Measurements from ENCODE around the gene NINL. TPM values are rescaled to one million over a fixed set of nuclear protein-coding genes. Genes with fewer than 3 reads are reported as not detected.

Gene NINL
- total RNA-seq, 1 experiment from 2014 or later: 7.2 TPM

DNA sequence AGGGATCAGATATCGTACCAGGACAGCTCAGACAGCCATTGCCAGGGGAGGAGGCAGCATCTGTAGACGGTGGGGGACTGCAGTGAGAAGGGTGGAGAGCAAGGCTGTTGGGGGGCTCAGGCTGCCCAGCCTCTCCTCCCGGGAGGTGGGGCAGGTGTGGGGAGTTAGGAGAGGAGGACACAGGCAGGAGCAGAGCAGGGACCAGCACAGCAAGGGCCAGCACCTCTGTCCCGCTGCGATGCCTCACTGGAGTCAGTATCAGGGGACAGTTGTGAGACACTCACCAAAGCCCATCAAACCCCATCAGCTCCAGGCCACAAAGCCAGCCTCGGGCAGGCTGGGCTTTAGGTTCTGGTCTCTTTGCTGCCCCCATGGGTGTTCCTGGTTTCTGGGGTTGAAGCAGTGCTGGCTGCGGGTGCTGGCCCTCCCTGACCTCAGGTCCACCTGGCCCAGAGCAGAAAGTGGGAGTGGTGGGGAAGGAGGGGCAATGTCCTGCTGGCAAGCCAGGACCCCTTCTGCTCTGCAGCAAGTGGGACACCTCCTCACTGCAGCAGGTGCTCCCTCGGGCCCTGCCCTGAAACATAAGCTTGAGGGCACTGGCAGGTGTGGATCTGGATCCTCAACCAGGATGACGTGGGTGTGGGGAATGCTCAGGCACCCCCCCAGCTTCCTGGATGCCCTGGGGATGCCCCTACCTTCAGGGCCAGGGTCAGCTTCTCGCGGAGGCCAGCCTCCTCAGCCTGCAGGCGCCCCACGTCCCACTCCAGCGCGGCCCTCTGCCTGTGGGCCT, 94.5 kb downstream of the NINL start:
- no peak overlapping the region for H3K4me3 ChIP-seq (replicated peaks in 1 of 2; ENCODE audit: low read depth in 1 of 2, low read length in 2 of 2)
- H3K27ac ChIP-seq (ENCODE audit: low read depth, low read length): no peak overlapping the region
- H4K20me1 ChIP-seq (ENCODE audit: insufficient read depth): no peaks in the 10 kb centered on the region
- no peaks in the 10 kb centered on the region for H3K9me2 ChIP-seq (ENCODE audit: insufficient read depth)
- ATAC-seq: no peak
- no peaks in the 10 kb centered on the region for H3K9me3 ChIP-seq (ENCODE audit: control insufficient read depth in 1 of 2, insufficient read depth in 1 of 2, low read depth in 1 of 2, low read length in 2 of 2)
- H3K4me2 ChIP-seq (ENCODE audit: low read length): no peak overlapping the region
- RAD21 ChIA-PET (ENCODE audit: low non-redundant PET in 1 of 2, low total read pairs in 2 of 2, uncharacterized antibody in 2 of 2, unreplicated experiment in 2 of 2): no interaction called here
- H2AFZ ChIP-seq (ENCODE audit: low read depth, low read length, poor library complexity, severe bottlenecking): no peak overlapping the region
- POLR2A ChIA-PET: no interaction called here
- H3K36me3 ChIP-seq (ENCODE audit: control insufficient read depth in 1 of 2, insufficient read depth in 2 of 2, low read length in 2 of 2): no peaks in the 10 kb centered on the region; a peak in 1 of 4 replicates
- H3K9ac ChIP-seq (ENCODE audit: low read length): no peak overlapping the region
- TF ChIP-seq, protein P1, sequence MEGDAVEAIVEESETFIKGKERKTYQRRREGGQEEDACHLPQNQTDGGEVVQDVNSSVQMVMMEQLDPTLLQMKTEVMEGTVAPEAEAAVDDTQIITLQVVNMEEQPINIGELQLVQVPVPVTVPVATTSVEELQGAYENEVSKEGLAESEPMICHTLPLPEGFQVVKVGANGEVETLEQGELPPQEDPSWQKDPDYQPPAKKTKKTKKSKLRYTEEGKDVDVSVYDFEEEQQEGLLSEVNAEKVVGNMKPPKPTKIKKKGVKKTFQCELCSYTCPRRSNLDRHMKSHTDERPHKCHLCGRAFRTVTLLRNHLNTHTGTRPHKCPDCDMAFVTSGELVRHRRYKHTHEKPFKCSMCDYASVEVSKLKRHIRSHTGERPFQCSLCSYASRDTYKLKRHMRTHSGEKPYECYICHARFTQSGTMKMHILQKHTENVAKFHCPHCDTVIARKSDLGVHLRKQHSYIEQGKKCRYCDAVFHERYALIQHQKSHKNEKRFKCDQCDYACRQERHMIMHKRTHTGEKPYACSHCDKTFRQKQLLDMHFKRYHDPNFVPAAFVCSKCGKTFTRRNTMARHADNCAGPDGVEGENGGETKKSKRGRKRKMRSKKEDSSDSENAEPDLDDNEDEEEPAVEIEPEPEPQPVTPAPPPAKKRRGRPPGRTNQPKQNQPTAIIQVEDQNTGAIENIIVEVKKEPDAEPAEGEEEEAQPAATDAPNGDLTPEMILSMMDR (IDR thresholded peaks at IDR 0.05 in 2 of 3, conservative IDR thresholded peaks at IDR 0.05 in 1 of 3; ENCODE audit: borderline replicate concordance in 1 of 3, insufficient read depth in 1 of 3, low read depth in 2 of 3, low read length in 2 of 3): no peak
- TF ChIP-seq CBX3 (IDR thresholded peaks at IDR 0.05; ENCODE audit: low read depth) (no peak), CEBPB (IDR thresholded peaks at IDR 0.05; ENCODE audit: low read depth) (no peak), SRF (IDR thresholded peaks at IDR 0.05; ENCODE audit: low read depth) (no peak), FOSL1 (IDR thresholded peaks at IDR 0.05; ENCODE audit: low read depth) (no peak), SP1 (IDR thresholded peaks at IDR 0.05; ENCODE audit: low read depth) (no peak), EGR1 (IDR thresholded peaks at IDR 0.05; ENCODE audit: low read depth) (no peak), EZH2phosphoT487 (IDR thresholded peaks at IDR 0.05; ENCODE audit: borderline replicate concordance) (no peak), POLR2A (IDR thresholded peaks at IDR 0.05; ENCODE audit: borderline replicate concordance, extremely low read depth, insufficient read depth, insufficient read length) (no peak), RAD21 (IDR thresholded peaks at IDR 0.05; ENCODE audit: low read depth) (no peak), TCF7L2 (IDR thresholded peaks at IDR 0.05; ENCODE audit: borderline replicate concordance, extremely low read depth, insufficient read depth, insufficient read length) (no peak), POLR2AphosphoS5 (IDR thresholded peaks at IDR 0.05; ENCODE audit: low read depth, low read length) (no peak), ZFX (IDR thresholded peaks at IDR 0.05) (no peak), YY1 (IDR thresholded peaks at IDR 0.05; ENCODE audit: extremely low read depth, insufficient replicate concordance, low read depth, low read length) (no peak), EZH2 (IDR thresholded peaks at IDR 0.05) (no peak), SIN3A (IDR thresholded peaks at IDR 0.05; ENCODE audit: low read depth) (no peak)
- TF ChIP-seq, protein P2, sequence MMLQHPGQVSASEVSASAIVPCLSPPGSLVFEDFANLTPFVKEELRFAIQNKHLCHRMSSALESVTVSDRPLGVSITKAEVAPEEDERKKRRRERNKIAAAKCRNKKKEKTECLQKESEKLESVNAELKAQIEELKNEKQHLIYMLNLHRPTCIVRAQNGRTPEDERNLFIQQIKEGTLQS (IDR thresholded peaks at IDR 0.05): no peak
- TF ChIP-seq, protein P3, sequence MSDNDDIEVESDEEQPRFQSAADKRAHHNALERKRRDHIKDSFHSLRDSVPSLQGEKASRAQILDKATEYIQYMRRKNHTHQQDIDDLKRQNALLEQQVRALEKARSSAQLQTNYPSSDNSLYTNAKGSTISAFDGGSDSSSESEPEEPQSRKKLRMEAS (IDR thresholded peaks at IDR 0.05): no peak
- TF ChIP-seq, protein P4, sequence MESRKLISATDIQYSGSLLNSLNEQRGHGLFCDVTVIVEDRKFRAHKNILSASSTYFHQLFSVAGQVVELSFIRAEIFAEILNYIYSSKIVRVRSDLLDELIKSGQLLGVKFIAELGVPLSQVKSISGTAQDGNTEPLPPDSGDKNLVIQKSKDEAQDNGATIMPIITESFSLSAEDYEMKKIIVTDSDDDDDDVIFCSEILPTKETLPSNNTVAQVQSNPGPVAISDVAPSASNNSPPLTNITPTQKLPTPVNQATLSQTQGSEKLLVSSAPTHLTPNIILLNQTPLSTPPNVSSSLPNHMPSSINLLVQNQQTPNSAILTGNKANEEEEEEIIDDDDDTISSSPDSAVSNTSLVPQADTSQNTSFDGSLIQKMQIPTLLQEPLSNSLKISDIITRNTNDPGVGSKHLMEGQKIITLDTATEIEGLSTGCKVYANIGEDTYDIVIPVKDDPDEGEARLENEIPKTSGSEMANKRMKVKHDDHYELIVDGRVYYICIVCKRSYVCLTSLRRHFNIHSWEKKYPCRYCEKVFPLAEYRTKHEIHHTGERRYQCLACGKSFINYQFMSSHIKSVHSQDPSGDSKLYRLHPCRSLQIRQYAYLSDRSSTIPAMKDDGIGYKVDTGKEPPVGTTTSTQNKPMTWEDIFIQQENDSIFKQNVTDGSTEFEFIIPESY (IDR thresholded peaks at IDR 0.05; ENCODE audit: extremely low read depth, insufficient replicate concordance, low read length): no peak
- no peak for DNase-seq (ENCODE audit: low read depth, low spot score)
- CTCF ChIA-PET: no interaction called here
- BruUV-seq (replicated peaks): no TSS peak
- H3K4me1 ChIP-seq (ENCODE audit: control insufficient read depth in 1 of 2, insufficient read depth in 2 of 2, low read length in 2 of 2): no peaks in the 10 kb centered on the region
- no peaks in the 10 kb centered on the region for H3K27me3 ChIP-seq (ENCODE audit: insufficient read depth, low read length)
- intact Hi-C loops (cut with micrococcal nuclease): no loop called here
- H3K79me2 ChIP-seq (ENCODE audit: insufficient read depth, low read length): no peaks in the 10 kb centered on the region
